ENCODE results near the gene CATSPERD.
"Not testable (repeated sequence)": the region's sequence is repeated elsewhere in the genome, so short reads cannot be mapped to it uniquely, and the experiment has no call there.

DNA sequence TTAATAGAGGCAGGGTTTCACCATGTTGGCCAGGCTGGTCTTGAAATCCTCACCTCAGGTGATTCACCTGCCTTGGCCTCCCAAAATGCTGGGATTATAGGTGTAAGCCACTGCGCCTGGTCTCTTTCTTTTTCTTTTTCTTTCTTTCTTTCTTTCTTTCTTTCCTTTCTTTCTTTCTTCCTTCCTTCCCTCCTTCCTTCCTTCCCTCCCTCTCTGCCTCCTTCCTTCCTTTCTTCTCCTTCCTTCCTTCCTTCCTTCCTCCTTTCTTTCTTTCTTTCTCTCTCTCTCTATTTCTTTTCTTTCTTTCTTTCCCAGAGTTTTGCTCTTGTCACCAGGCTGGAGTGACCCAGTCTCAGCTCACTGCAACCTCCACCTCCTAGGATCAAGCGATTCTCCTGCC lies 12.7 kb downstream of the CATSPERD start:
- TF ChIP-seq, protein P1, sequence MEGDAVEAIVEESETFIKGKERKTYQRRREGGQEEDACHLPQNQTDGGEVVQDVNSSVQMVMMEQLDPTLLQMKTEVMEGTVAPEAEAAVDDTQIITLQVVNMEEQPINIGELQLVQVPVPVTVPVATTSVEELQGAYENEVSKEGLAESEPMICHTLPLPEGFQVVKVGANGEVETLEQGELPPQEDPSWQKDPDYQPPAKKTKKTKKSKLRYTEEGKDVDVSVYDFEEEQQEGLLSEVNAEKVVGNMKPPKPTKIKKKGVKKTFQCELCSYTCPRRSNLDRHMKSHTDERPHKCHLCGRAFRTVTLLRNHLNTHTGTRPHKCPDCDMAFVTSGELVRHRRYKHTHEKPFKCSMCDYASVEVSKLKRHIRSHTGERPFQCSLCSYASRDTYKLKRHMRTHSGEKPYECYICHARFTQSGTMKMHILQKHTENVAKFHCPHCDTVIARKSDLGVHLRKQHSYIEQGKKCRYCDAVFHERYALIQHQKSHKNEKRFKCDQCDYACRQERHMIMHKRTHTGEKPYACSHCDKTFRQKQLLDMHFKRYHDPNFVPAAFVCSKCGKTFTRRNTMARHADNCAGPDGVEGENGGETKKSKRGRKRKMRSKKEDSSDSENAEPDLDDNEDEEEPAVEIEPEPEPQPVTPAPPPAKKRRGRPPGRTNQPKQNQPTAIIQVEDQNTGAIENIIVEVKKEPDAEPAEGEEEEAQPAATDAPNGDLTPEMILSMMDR (optimal IDR thresholded peaks at IDR 0.05 in 1 of 3, IDR thresholded peaks at IDR 0.05 in 1 of 3, conservative IDR thresholded peaks at IDR 0.05 in 1 of 3; ENCODE audit: extremely low read depth in 1 of 3, insufficient read depth in 2 of 3, low read length in 3 of 3) = not testable (repeated sequence)
- TF ChIP-seq EZH2 (IDR thresholded peaks at IDR 0.05; ENCODE audit: low read length) = not testable (repeated sequence)
